Testis (tissue), 3 donors: Measurements from ENCODE around the gene MACROD2. TPM values are rescaled to one million over a fixed set of nuclear protein-coding genes. Genes with fewer than 3 reads are reported as not detected.

Experiments
- DNase-seq: peaks from one replicate; pipeline ENCODE4 v3.0.0-alpha.2; 2019
- H3K27ac ChIP-seq, 2 donors: fragments of 200-600 bp; sonication (generic); one replicate each; pipeline ENCODE4 v1.5.1; 2019
- H3K27me3 ChIP-seq: fragments of 200-600 bp; sonication (generic); one replicate; pipeline ENCODE4 v1.5.1; 2019
- H3K36me3 ChIP-seq: fragments of 200-600 bp; sonication (generic); one replicate; pipeline ENCODE4 v1.5.1; 2017; ENCODE audit warnings: low read depth; ENCODE audit errors: missing control alignments
- H3K4me1 ChIP-seq: fragments of 200-600 bp; sonication (generic); one replicate; pipeline ENCODE4 v1.5.1; 2019
- H3K4me3 ChIP-seq, 2 donors: fragments of 200-600 bp; sonication (generic); one replicate each; pipeline ENCODE4 v1.5.1; 2017 to 2019
- H3K9me3 ChIP-seq: fragments of 200-600 bp; sonication (generic); one replicate; pipeline ENCODE4 v1.5.1; 2017
- POLR2A ChIP-seq: fragments of 450-650 bp; IDR thresholded peaks from one replicate; pipeline ENCODE4 v1.6.1; 2017; ENCODE audit warnings: antibody characterized with exemption, mild to moderate bottlenecking, moderate library complexity
- WGBS, 2 donors: methylation state at CpG; one replicate each; pipeline ENCODE4 v1.1.5; 2018; 5-methylcytosine and 5-hydroxymethylcytosine counted together
- intact Hi-C: fragments of 100-400 bp; cut with DNase I; formaldehyde crosslinking; loops from one replicate; pipeline ENCODE4 v1.15.1; 2023; ENCODE audit warnings: low total_unique reads
- polyA plus RNA-seq: library from polyadenylated mRNA; stranded (reverse); fragments of 350-450 nt; fragmentation: Illumina TruSeq; extraction: RNeasy Lipid Tissue Mini Kit (QIAGEN cat#74804); gene quantifications from one replicate; pipeline ENCODE4 v1.2.3, GENCODE V29; 2014; ENCODE audit warnings: low read depth, low replicate concordance; ENCODE audit not compliant: insufficient read depth
- total RNA-seq, 2 donors: library from RNA; depleted of rRNA; stranded (reverse); fragments of >200 nt; gene quantifications; one replicate each; pipeline ENCODE4 v1.2.3, GENCODE V29; 2016
- TF ChIP-seq, protein P1 (sequence below), 3 experiments: fragments of 450-650 bp in 2 of 3; fragments of 200-600 bp in 1 of 3; sonication (generic) in 1 of 3; IDR thresholded peaks; one replicate each; pipeline ENCODE4 v1.5.1; 2016 to 2019; ENCODE audit warnings: antibody characterized with exemption in 3 of 3, mild to moderate bottlenecking in 2 of 3, moderate library complexity in 1 of 3

Gene MACROD2
- total and polyA plus RNA-seq, 3 donors from 2014 or later: 12.6 to 20.6 (median 16.8) TPM

GRCh38 chr20:14709439-14709838 lies 714.1 kb downstream of the MACROD2 start:
- Histone ChIP-seq H3K9me3 (no peaks in the 10 kb centered on the region), H3K27me3 (no peaks in the 10 kb centered on the region), H3K4me3 (no peak overlapping the region), H3K36me3 (no peaks in the 10 kb centered on the region), H3K27ac (no peak overlapping the region), H3K4me1 (no peaks in the 10 kb centered on the region)
- TF ChIP-seq POLR2A: no peak
- TF ChIP-seq, protein P1, sequence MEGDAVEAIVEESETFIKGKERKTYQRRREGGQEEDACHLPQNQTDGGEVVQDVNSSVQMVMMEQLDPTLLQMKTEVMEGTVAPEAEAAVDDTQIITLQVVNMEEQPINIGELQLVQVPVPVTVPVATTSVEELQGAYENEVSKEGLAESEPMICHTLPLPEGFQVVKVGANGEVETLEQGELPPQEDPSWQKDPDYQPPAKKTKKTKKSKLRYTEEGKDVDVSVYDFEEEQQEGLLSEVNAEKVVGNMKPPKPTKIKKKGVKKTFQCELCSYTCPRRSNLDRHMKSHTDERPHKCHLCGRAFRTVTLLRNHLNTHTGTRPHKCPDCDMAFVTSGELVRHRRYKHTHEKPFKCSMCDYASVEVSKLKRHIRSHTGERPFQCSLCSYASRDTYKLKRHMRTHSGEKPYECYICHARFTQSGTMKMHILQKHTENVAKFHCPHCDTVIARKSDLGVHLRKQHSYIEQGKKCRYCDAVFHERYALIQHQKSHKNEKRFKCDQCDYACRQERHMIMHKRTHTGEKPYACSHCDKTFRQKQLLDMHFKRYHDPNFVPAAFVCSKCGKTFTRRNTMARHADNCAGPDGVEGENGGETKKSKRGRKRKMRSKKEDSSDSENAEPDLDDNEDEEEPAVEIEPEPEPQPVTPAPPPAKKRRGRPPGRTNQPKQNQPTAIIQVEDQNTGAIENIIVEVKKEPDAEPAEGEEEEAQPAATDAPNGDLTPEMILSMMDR (IDR thresholded peaks at IDR 0.05): no peak
- no peak for DNase-seq
- intact Hi-C loops: no loop called here
- WGBS, 2 donors: 54 to 99% methylated on average over 2 of the region's 2 CpGs

GRCh38 chr20:14710951-14711350 lies 715.6 kb downstream of the MACROD2 start:
- Histone ChIP-seq H3K27ac (no peak overlapping the region), H3K4me3 (no peak overlapping the region), H3K9me3 (no peaks in the 10 kb centered on the region), H3K27me3 (no peaks in the 10 kb centered on the region), H3K4me1 (no peaks in the 10 kb centered on the region), H3K36me3 (no peaks in the 10 kb centered on the region)
- intact Hi-C loops: no loop called here
- TF ChIP-seq POLR2A: no peak
- TF ChIP-seq, protein P1 (IDR thresholded peaks at IDR 0.05): no peak
- 88 to 91% methylated on average over 2 of the region's 2 CpGs for WGBS, 2 donors
- DNase-seq: no peak

DNA sequence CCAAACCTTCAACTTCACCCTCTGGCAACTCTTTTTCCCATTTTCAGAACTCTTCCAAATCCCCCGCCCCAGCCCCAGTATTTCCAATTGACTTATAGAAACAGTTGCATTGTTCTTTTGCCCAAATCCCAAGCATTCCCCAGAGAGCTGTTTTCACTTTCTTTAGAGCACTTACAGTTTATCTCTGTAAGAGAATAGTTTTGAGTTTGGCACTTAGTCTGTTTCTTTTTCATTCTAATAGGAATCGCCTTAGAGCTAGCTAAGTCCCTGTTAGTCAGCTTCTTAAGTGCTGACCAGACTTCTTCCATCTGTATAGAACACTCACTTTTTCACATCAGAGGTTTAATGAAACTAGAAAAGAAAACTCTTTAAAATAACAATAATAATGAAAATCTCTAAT lies 716.3 kb downstream of the MACROD2 start:
- H3K4me1 ChIP-seq: no peaks in the 10 kb centered on the region
- 72 to 80% methylated on average over 2 of the region's 2 CpGs for WGBS, 2 donors
- no peaks in the 10 kb centered on the region for H3K9me3 ChIP-seq
- H3K4me3 ChIP-seq: no peak overlapping the region
- no peak for DNase-seq
- H3K27ac ChIP-seq: no peak overlapping the region
- intact Hi-C loops: no loop called here
- no peak for TF ChIP-seq POLR2A
- TF ChIP-seq, protein P1 (IDR thresholded peaks at IDR 0.05): no peak
- no peaks in the 10 kb centered on the region for H3K36me3 ChIP-seq
- no peaks in the 10 kb centered on the region for H3K27me3 ChIP-seq

DNA sequence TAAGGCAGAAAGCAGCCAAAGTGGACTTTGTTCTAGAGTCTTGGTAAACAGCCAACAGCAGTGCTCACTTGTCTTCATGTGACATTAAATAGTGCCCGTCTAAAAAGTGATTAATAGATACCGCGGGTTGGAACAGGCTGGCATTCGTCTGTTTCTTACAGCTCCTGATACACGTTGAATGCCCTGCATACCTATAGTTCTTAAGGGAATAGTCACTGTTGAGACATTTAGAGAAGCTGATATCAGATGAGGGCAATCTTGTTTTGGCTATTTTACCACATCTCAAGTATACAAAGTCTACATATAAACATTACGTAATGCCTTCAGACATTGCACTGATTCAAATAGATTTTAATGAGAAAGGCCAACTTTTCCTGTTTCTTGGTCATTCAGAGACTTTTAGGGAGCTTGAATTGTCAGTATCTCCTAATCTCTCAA lies 717.0 kb downstream of the MACROD2 start:
- Histone ChIP-seq H3K4me1 (no peaks in the 10 kb centered on the region), H3K27me3 (no peaks in the 10 kb centered on the region), H3K36me3 (no peaks in the 10 kb centered on the region), H3K4me3 (no peak overlapping the region), H3K9me3 (no peaks in the 10 kb centered on the region), H3K27ac (no peak overlapping the region)
- TF ChIP-seq, protein P1 (IDR thresholded peaks at IDR 0.05): no peak
- TF ChIP-seq POLR2A: no peak
- no peak for DNase-seq
- WGBS, 2 donors: 65 to 75% methylated on average over 6 of the region's 6 CpGs
- intact Hi-C loops: no loop called here

DNA sequence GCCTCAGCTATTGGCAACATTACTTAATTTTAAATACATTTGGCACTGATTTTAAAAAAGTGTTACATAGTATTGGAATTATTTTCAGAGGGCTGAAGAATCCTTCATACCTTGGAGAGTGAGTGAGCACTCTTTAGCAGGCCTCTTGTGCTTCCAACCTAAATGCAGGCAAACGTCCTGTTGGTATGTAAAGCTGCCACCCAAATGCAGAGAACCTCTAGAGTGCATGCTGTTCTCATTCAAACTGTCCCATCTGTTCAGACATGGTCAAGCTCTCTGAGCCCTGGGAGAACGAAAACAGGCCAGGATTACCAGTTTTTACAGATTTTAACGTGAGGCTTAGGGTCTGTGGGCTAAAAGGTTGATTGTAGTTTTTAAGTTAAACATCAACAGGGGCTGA lies 720.1 kb downstream of the MACROD2 start:
- DNase-seq: no peak
- Histone ChIP-seq H3K4me3 (no peak overlapping the region), H3K4me1 (no peaks in the 10 kb centered on the region), H3K9me3 (no peaks in the 10 kb centered on the region), H3K27me3 (no peaks in the 10 kb centered on the region), H3K36me3 (no peaks in the 10 kb centered on the region), H3K27ac (no peak overlapping the region)
- WGBS, 2 donors: 78 to 81% methylated on average over 3 of the region's 3 CpGs
- TF ChIP-seq, protein P1 (IDR thresholded peaks at IDR 0.05): no peak
- TF ChIP-seq POLR2A: no peak
- intact Hi-C loops: no loop called here
